ENCODE measurements around the gene B4GALT2.

DNA sequence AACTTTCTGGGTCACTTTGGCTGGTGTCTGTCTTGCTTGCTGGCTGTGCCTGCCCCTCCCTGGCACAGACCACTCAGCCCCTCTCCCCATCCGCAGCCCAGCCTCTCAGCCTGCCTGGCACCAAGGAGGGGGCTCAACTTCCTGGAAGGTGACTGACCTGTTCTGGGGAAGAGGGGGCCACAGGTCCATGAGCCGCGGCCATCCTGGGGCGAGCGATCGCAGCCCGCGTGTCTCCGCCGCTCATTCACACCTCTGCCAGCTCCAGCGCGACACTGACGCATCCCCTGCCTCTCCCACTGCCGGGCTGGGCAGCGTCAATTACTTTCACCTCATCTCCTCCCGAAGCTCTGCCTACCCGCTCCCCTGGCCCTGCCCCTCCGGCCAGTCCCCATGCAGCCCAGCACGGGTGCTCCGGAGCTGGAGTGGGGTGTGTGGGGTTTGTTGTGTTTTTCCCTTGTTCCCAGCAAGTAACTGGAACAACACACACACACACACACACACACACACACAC, 37.9 kb downstream of the B4GALT2 start:
- TF ChIP-seq, protein P1, sequence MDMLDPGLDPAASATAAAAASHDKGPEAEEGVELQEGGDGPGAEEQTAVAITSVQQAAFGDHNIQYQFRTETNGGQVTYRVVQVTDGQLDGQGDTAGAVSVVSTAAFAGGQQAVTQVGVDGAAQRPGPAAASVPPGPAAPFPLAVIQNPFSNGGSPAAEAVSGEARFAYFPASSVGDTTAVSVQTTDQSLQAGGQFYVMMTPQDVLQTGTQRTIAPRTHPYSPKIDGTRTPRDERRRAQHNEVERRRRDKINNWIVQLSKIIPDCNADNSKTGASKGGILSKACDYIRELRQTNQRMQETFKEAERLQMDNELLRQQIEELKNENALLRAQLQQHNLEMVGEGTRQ (IDR thresholded peaks at IDR 0.05; ENCODE audit: borderline replicate concordance, low read depth, low read length): no peak
- TF ChIP-seq, protein P2, sequence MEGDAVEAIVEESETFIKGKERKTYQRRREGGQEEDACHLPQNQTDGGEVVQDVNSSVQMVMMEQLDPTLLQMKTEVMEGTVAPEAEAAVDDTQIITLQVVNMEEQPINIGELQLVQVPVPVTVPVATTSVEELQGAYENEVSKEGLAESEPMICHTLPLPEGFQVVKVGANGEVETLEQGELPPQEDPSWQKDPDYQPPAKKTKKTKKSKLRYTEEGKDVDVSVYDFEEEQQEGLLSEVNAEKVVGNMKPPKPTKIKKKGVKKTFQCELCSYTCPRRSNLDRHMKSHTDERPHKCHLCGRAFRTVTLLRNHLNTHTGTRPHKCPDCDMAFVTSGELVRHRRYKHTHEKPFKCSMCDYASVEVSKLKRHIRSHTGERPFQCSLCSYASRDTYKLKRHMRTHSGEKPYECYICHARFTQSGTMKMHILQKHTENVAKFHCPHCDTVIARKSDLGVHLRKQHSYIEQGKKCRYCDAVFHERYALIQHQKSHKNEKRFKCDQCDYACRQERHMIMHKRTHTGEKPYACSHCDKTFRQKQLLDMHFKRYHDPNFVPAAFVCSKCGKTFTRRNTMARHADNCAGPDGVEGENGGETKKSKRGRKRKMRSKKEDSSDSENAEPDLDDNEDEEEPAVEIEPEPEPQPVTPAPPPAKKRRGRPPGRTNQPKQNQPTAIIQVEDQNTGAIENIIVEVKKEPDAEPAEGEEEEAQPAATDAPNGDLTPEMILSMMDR (IDR thresholded peaks at IDR 0.05 in 2 of 3, conservative IDR thresholded peaks at IDR 0.05 in 1 of 3; ENCODE audit: control insufficient read depth in 2 of 3, extremely low read depth in 1 of 3, insufficient read depth in 1 of 3, low read depth in 3 of 3, low read length in 3 of 3): no peak
- TF ChIP-seq YY1 (IDR thresholded peaks at IDR 0.05; ENCODE audit: low read depth, low read length) (no peak), EGR1 (IDR thresholded peaks at IDR 0.05; ENCODE audit: borderline replicate concordance in 1 of 2, low read depth in 2 of 2, low read length in 2 of 2) (no peak), IKZF2 (IDR thresholded peaks at IDR 0.05) (no peak), SIN3A (IDR thresholded peaks at IDR 0.05; ENCODE audit: low read depth, low read length) (no peak), ZNF384 (IDR thresholded peaks at IDR 0.05; ENCODE audit: borderline replicate concordance, low read depth, low read length) (no peak), MXI1 (IDR thresholded peaks at IDR 0.05; ENCODE audit: low read depth, low read length) (no peak), POLR2A (IDR thresholded peaks at IDR 0.05; ENCODE audit: low read depth, low read length) (no peak), RFX5 (IDR thresholded peaks at IDR 0.05; ENCODE audit: low read depth, low read length) (no peak)
- TF ChIP-seq, protein P3, sequence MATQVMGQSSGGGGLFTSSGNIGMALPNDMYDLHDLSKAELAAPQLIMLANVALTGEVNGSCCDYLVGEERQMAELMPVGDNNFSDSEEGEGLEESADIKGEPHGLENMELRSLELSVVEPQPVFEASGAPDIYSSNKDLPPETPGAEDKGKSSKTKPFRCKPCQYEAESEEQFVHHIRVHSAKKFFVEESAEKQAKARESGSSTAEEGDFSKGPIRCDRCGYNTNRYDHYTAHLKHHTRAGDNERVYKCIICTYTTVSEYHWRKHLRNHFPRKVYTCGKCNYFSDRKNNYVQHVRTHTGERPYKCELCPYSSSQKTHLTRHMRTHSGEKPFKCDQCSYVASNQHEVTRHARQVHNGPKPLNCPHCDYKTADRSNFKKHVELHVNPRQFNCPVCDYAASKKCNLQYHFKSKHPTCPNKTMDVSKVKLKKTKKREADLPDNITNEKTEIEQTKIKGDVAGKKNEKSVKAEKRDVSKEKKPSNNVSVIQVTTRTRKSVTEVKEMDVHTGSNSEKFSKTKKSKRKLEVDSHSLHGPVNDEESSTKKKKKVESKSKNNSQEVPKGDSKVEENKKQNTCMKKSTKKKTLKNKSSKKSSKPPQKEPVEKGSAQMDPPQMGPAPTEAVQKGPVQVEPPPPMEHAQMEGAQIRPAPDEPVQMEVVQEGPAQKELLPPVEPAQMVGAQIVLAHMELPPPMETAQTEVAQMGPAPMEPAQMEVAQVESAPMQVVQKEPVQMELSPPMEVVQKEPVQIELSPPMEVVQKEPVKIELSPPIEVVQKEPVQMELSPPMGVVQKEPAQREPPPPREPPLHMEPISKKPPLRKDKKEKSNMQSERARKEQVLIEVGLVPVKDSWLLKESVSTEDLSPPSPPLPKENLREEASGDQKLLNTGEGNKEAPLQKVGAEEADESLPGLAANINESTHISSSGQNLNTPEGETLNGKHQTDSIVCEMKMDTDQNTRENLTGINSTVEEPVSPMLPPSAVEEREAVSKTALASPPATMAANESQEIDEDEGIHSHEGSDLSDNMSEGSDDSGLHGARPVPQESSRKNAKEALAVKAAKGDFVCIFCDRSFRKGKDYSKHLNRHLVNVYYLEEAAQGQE (IDR thresholded peaks at IDR 0.05; ENCODE audit: low read depth, low read length): no peak

All from GM12878 (cell line).